GM19240 (cell line): Measurements from ENCODE around the gene PCDHA13.
"Not testable (repeated sequence)": the region's sequence is repeated elsewhere in the genome, so short reads cannot be mapped to it uniquely, and the experiment has no call there.

Experiments used
- DNase-seq: peaks from one replicate; pipeline ENCODE4 v3.0.0; 2011; ENCODE audit warnings: low spot score; ENCODE audit not compliant: insufficient read length

PCDHA13 gene

GRCh38 chr5:140868721-140869554 lies 13.0 kb upstream of the PCDHA13 start, which contains the start of gene PCDHA11:
Gene PCDHA11 (plus strand): TSS chr5:140868957. CDS start chr5:140869104, 147 bp downstream.
- no peak for DNase-seq

- no peak for DNase-seq
Observed at GRCh38 chr5:140869555-140869886, 12.4 kb upstream of the PCDHA13 start.

- DNase-seq, result no peak
Observed at GRCh38 chr5:140870221-140871201, 11.4 kb upstream of the PCDHA13 start.

- DNase-seq, result no peak
Observed at GRCh38 chr5:140875085-140876065, 6.5 kb upstream of the PCDHA13 start, which contains the start of gene PCDHA12. Gene PCDHA12 (plus strand): TSS chr5:140875308. CDS start chr5:140875473, 165 bp downstream.

- not testable (repeated sequence) for DNase-seq
Observed at GRCh38 chr5:140876541-140877261, 5.2 kb upstream of the PCDHA13 start.

- DNase-seq, result no peak
Observed at GRCh38 chr5:140877262-140877581, 4.7 kb upstream of the PCDHA13 start.

- DNase-seq, result no peak
Observed at GRCh38 chr5:140882591-140882899, 621 bp downstream of the PCDHA13 start.

- no peak for DNase-seq
Observed at GRCh38 chr5:140883373-140883772, 1.4 kb downstream of the PCDHA13 start.

- no peak for DNase-seq
Observed at GRCh38 chr5:140883927-140884697, 2.2 kb downstream of the PCDHA13 start.

GRCh38 chr5:140916325-140916724 lies 34.4 kb downstream of the PCDHA13 start:
- no peak for DNase-seq

- no peak for DNase-seq
Observed at GRCh38 chr5:140923601-140924000, 41.7 kb downstream of the PCDHA13 start.

- no peak for DNase-seq
Observed at GRCh38 chr5:140925806-140926442, 44.0 kb downstream of the PCDHA13 start, which contains the start of gene PCDHAC1. Gene PCDHAC1 (plus strand): TSS chr5:140926299. CDS start chr5:140926893, 594 bp downstream.

- no peak for DNase-seq
Observed at GRCh38 chr5:140926443-140927227, 44.7 kb downstream of the PCDHA13 start.

GRCh38 chr5:140927228-140927573 lies 45.3 kb downstream of the PCDHA13 start:
- no peak for DNase-seq
